B cell (primary cell): ENCODE data around the gene SLC16A9. TPM values are rescaled to one million over a fixed set of nuclear protein-coding genes. Genes with fewer than 3 reads are reported as not detected.

Source experiments
- ATAC-seq: fragments of 200-7000 bp; cut with Tn5 transposase; one replicate; pipeline ENCODE4 v1.10.0; 2021; ENCODE audit warnings: low read depth, mild to moderate bottlenecking, moderate number of reproducible peaks, moderate library complexity
- CTCF ChIA-PET: fragments of 350-600 bp; sonication (Branson Sonifier 250); formaldehyde crosslinking; loops from one replicate; lab custom pipeline; 2021; ENCODE audit warnings: antibody characterized with exemption, inconsistent platforms; lab: Charles Lee
- POLR2A ChIA-PET: fragments of 350-600 bp; sonication (Branson Sonifier 250); formaldehyde crosslinking; loops from one replicate; lab custom pipeline; 2021; ENCODE audit warnings: antibody characterized with exemption; lab: Charles Lee
- DNase-seq: peaks from one replicate; pipeline ENCODE4 v3.0.0; 2013
- H2AFZ ChIP-seq: 2 replicates; pipeline ENCODE4 v1.6.1; 2012; ENCODE audit warnings: mild to moderate bottlenecking, low read depth, low read length; ENCODE audit not compliant: insufficient read depth, poor library complexity, severe bottlenecking
- H3K27ac ChIP-seq, 2 donors: 1 replicate in 1 of 2; 2 replicates in 1 of 2; pipeline ENCODE4 v1.5.1; 2012 to 2013; ENCODE audit warnings: low read length in 2 of 2, mild to moderate bottlenecking in 2 of 2, moderate library complexity in 1 of 2
- H3K27me3 ChIP-seq, 4 experiments: fragments of 200-600 bp in 1 of 4; sonication (generic) in 1 of 4; replicated peaks in 1 of 4; 1 replicate in 2 of 4; 2 replicates in 2 of 4; pipeline versions ENCODE4 v1.6.1 to v1.7.0; 2013 to 2016; ENCODE audit warnings: low read length in 3 of 4, mild to moderate bottlenecking in 2 of 4, mixed read lengths in 1 of 4, moderate library complexity in 1 of 4; ENCODE audit not compliant: insufficient read depth in 4 of 4, control insufficient read depth in 3 of 4; ENCODE audit errors: control extremely low read depth in 1 of 4
- H3K36me3 ChIP-seq, 2 experiments: replicated peaks in 1 of 2; 1 replicate in 1 of 2; 2 replicates in 1 of 2; pipeline versions ENCODE4 v1.6.1 to v1.7.1; 2013; ENCODE audit warnings: low read length in 1 of 2; ENCODE audit not compliant: insufficient read depth in 2 of 2, control insufficient read depth in 1 of 2; ENCODE audit errors: control extremely low read depth in 1 of 2, extremely low read depth in 1 of 2
- H3K4me1 ChIP-seq, 2 donors: fragments of 200-600 bp in 1 of 2; sonication (generic) in 1 of 2; 1 replicate in 1 of 2; 2 replicates in 1 of 2; pipeline versions ENCODE4 v1.5.1 to v1.6.1; 2013 to 2017; ENCODE audit warnings: low read length in 2 of 2; ENCODE audit not compliant: control insufficient read depth in 2 of 2, insufficient read depth in 2 of 2
- H3K4me2 ChIP-seq: replicated peaks from 2 replicates; pipeline ENCODE3; 2012; ENCODE audit warnings: mild to moderate bottlenecking, low read depth, low read length; ENCODE audit not compliant: poor library complexity, severe bottlenecking
- H3K4me3 ChIP-seq, 5 experiments: fragments of 200-600 bp in 1 of 5; sonication (generic) in 1 of 5; 1 replicate in 3 of 5; 2 replicates in 2 of 5; pipeline versions ENCODE4 v1.5.1 to v1.7.0; 2011 to 2016; ENCODE audit warnings: low read length in 4 of 5, mild to moderate bottlenecking in 4 of 5, low read depth in 2 of 5, control low read depth in 1 of 5, moderate library complexity in 1 of 5; ENCODE audit not compliant: insufficient read depth in 1 of 5; ENCODE audit errors: control extremely low read depth in 1 of 5, extremely low read depth in 1 of 5
- H3K79me2 ChIP-seq: fragments of 200-600 bp; sonication (generic); one replicate; pipeline ENCODE4 v1.6.0; 2016; ENCODE audit warnings: low read length; ENCODE audit not compliant: control insufficient read depth, insufficient read depth
- H3K9ac ChIP-seq: fragments of 200-600 bp; sonication (generic); 2 replicates; pipeline ENCODE4 v1.6.1; 2017; ENCODE audit warnings: mild to moderate bottlenecking, low read length, moderate library complexity
- H3K9me3 ChIP-seq, 3 donors: one replicate each; pipeline versions ENCODE4 v1.6.1 to v1.7.1; 2013; ENCODE audit warnings: low read length in 2 of 3; ENCODE audit not compliant: control insufficient read depth in 2 of 3, insufficient read depth in 1 of 3; ENCODE audit errors: control extremely low read depth in 1 of 3
- H4K20me1 ChIP-seq: 2 replicates; pipeline ENCODE4 v1.6.0; 2012; ENCODE audit warnings: mild to moderate bottlenecking, low read length; ENCODE audit not compliant: insufficient read depth, control insufficient read depth, poor library complexity, severe bottlenecking
- H3K27ac Mint-ChIP-seq: one replicate; pipeline ENCODE4 v1.8.0; 2021; ENCODE audit warnings: mixed read lengths
- H3K27me3 Mint-ChIP-seq: one replicate; pipeline ENCODE4 v1.8.0; 2021; ENCODE audit warnings: mixed read lengths
- H3K4me1 Mint-ChIP-seq: one replicate; pipeline ENCODE4 v1.8.0; 2021; ENCODE audit warnings: mixed read lengths
- H3K4me3 Mint-ChIP-seq: one replicate; pipeline ENCODE4 v1.8.0; 2021; ENCODE audit warnings: mixed read lengths
- H3K9me3 Mint-ChIP-seq: one replicate; pipeline ENCODE4 v1.8.0; 2022; ENCODE audit warnings: mixed read lengths; ENCODE audit not compliant: insufficient read depth
- CTCF ChIP-seq: fragments of 200-600 bp; IDR thresholded peaks from one replicate; pipeline ENCODE4 v1.8.0; 2022; ENCODE audit warnings: antibody characterized with exemption, mild to moderate bottlenecking
- EZH2 ChIP-seq: IDR thresholded peaks from 2 replicates; pipeline ENCODE4 v1.6.1; 2012; ENCODE audit warnings: borderline replicate concordance, low read depth, mild to moderate bottlenecking, moderate library complexity, low read length; ENCODE audit not compliant: insufficient read depth, poor library complexity, severe bottlenecking
- WGBS: methylation state at CpG from one replicate; pipeline ENCODE4 v1.1.5; 2013; ENCODE audit warnings: missing lambda C conversion rate; ENCODE audit not compliant: insufficient coverage; 5-methylcytosine and 5-hydroxymethylcytosine counted together
- intact Hi-C: fragments of 100-400 bp; cut with micrococcal nuclease; formaldehyde crosslinking; loops from one replicate; pipeline ENCODE4 v1.10.0; 2022
- polyA plus RNA-seq: library from polyadenylated mRNA; depleted of rRNA; stranded (reverse); fragments of >200 nt; gene quantifications from 2 replicates; pipeline ENCODE4 v1.2.3, GENCODE V29; 2012
- total RNA-seq, 2 donors: library from RNA; stranded (reverse); fragments of 120-200 nt in 1 of 2; gene quantifications; 1 replicate in 1 of 2; 2 replicates in 1 of 2; pipeline versions ENCODE4 v1.2.3 to v1.2.4, GENCODE V29; 2013 to 2022

The SLC16A9 gene
- total and polyA plus RNA-seq, 2 donors (not counting 1 experiment from before 2014, with no cell fraction given) = 0.04 TPM; not detected in 1

- H3K9me3 Mint-ChIP-seq = peaks cover 5% of the 10 kb centered on the region
- no peak overlapping the region for H2AFZ ChIP-seq
- H3K4me1 ChIP-seq = no peaks in the 10 kb centered on the region
- H3K4me3 Mint-ChIP-seq = no peak overlapping the region
- intact Hi-C loops = no loop called here
- no peaks in the 10 kb centered on the region for H3K4me1 Mint-ChIP-seq
- H3K27me3 ChIP-seq = peaks cover 0 to 2% (median 0%) of the 10 kb centered on the region in 4 experiments
- POLR2A ChIA-PET = no interaction called here
- CTCF ChIA-PET = interaction anchor here (1.2 kb wide), 1 partner anchor 111 kb away, joined by 3 read pairs; no protein-coding TSS in a partner anchor
- H3K27ac Mint-ChIP-seq = no peak overlapping the region
- H3K9me3 ChIP-seq = peaks cover 0 to 5% (median 4%) of the 10 kb centered on the region in 3 donors
- H3K36me3 ChIP-seq = no peaks in the 10 kb centered on the region
- no peak for ATAC-seq
- TF ChIP-seq CTCF (no peak), EZH2 (no peak)
- H4K20me1 ChIP-seq = no peaks in the 10 kb centered on the region
- no peaks in the 10 kb centered on the region for H3K79me2 ChIP-seq
- H3K9ac ChIP-seq = no peak overlapping the region
- H3K4me3 ChIP-seq = no peak overlapping the region
- H3K27ac ChIP-seq = no peak overlapping the region
- no peak for DNase-seq
- no peak overlapping the region for H3K4me2 ChIP-seq
- peaks cover 18% of the 10 kb centered on the region for H3K27me3 Mint-ChIP-seq
Observed at GRCh38 chr10:59720377-59720776, 10.7 kb upstream of the SLC16A9 start.

GRCh38 chr10:59719374-59719773 is 9.7 kb upstream of the SLC16A9 start:
- no peaks in the 10 kb centered on the region for H3K36me3 ChIP-seq
- no peak overlapping the region for H3K4me3 ChIP-seq
- ChIA-PET POLR2A (no interaction called here), CTCF (interaction anchor here (1.2 kb wide), 1 partner anchor 112 kb away, joined by 3 read pairs; no protein-coding TSS in a partner anchor)
- no peaks in the 10 kb centered on the region for H3K4me1 ChIP-seq
- no peaks in the 10 kb centered on the region for H4K20me1 ChIP-seq
- H3K9ac ChIP-seq = no peak overlapping the region
- peaks cover 24% of the 10 kb centered on the region for H3K27me3 Mint-ChIP-seq
- peaks cover 0 to 2% (median 0%) of the 10 kb centered on the region in 4 experiments for H3K27me3 ChIP-seq
- H3K27ac Mint-ChIP-seq = no peak overlapping the region
- no peaks in the 10 kb centered on the region for H3K79me2 ChIP-seq
- no peak overlapping the region for H3K4me2 ChIP-seq
- TF ChIP-seq CTCF (no peak), EZH2 (no peak)
- H3K9me3 Mint-ChIP-seq = peaks cover 5% of the 10 kb centered on the region
- H3K4me3 Mint-ChIP-seq = no peak overlapping the region
- H3K4me1 Mint-ChIP-seq = no peaks in the 10 kb centered on the region
- ATAC-seq = no peak
- H3K9me3 ChIP-seq = peaks cover 0 to 5% (median 4%) of the 10 kb centered on the region in 3 donors
- no peak overlapping the region for H2AFZ ChIP-seq
- intact Hi-C loops = no loop called here
- no peak for DNase-seq
- no peak overlapping the region for H3K27ac ChIP-seq
- no CpG with 5 or more reads among the region's 2 CpGs for WGBS
